A549 (cell line): ENCODE measurements around the gene SORL1-AS1.

ENCODE experiments used
- ATAC-seq, 2 experiments: fragments of 200-7000 bp in 1 of 2; fragments of >200 bp in 1 of 2; cut with Nextera tagmentation in 1 of 2; cut with Tn5 transposase in 1 of 2; 3 replicates each; pipeline versions ENCODE4 v1.8.0 to v1.9.1; 2018 to 2020; ENCODE audit warnings: mild to moderate bottlenecking in 1 of 2, moderate library complexity in 1 of 2
- CTCF ChIA-PET: fragments of 300-600 bp; sonication (Branson Sonifier 250); formaldehyde crosslinking; extraction: SDS; loops from one replicate; lab custom pipeline; 2021; ENCODE audit warnings: antibody characterized with exemption, inconsistent platforms; lab: Yijun Ruan, JAX
- POLR2A ChIA-PET: fragments of 350-600 bp; formaldehyde crosslinking; extraction: SDS; loops from one replicate; lab custom pipeline; 2021; ENCODE audit warnings: antibody characterized with exemption, inconsistent platforms; lab: Yijun Ruan, JAX
- DNase-seq, 2 experiments: peaks; one replicate each; pipeline versions ENCODE4 v3.0.0 to v3.0.0-alpha.2; 2011 to 2016; ENCODE audit warnings: low read depth in 1 of 2, low spot score in 1 of 2
- FAIRE-seq: peaks from 2 replicates; lab custom pipeline; 2011; peaks lifted over from hg19 to GRCh38; lab: Jason Lieb, UNC
- H3K27ac ChIP-seq, 2 experiments: fragments of >200 bp; sonication (Bioruptor Twin); formaldehyde crosslinking; 3 replicates each; pipeline ENCODE4 v1.5.1; 2016 to 2017
- H3K4me1 ChIP-seq: fragments of >200 bp; sonication (Bioruptor Twin); formaldehyde crosslinking; 3 replicates; pipeline ENCODE4 v1.6.1; 2016
- H3K4me2 ChIP-seq: fragments of >200 bp; sonication (Bioruptor Twin); formaldehyde crosslinking; 3 replicates; pipeline ENCODE4 v1.6.1; 2016
- H3K4me3 ChIP-seq: fragments of >200 bp; sonication (Bioruptor Twin); formaldehyde crosslinking; 3 replicates; pipeline ENCODE4 v1.5.1; 2016
- H3K9me3 ChIP-seq: fragments of >200 bp; sonication (Bioruptor Twin); formaldehyde crosslinking; 3 replicates; pipeline ENCODE4 v1.6.1; 2016
- BCL3 ChIP-seq: fragments of >200 bp; sonication (Bioruptor Twin); formaldehyde crosslinking; IDR thresholded peaks from 3 replicates; pipeline ENCODE4 v1.6.1; 2016
- CHD2 ChIP-seq: fragments of 150-350 bp; IDR thresholded peaks from 2 replicates; pipeline ENCODE4 v1.6.1; 2014; ENCODE audit warnings: low read length; ENCODE audit not compliant: partially characterized antibody
- CHD4 ChIP-seq: fragments of 200-600 bp; sonication (generic); IDR thresholded peaks from 2 replicates; pipeline ENCODE4 v1.6.1; 2016; ENCODE audit warnings: antibody characterized with exemption, mild to moderate bottlenecking, borderline replicate concordance
- E2F6 ChIP-seq: IDR thresholded peaks from 2 replicates; pipeline ENCODE4 v1.6.1; 2012; ENCODE audit warnings: low read depth, borderline replicate concordance
- EHF ChIP-seq: fragments of 250-450 bp; sonication (Bioruptor Pico); IDR thresholded peaks from 2 replicates; pipeline ENCODE4 v1.5.0; 2020; ENCODE audit warnings: mild to moderate bottlenecking
- EP300 ChIP-seq, 2 experiments: fragments of >200 bp; sonication (Bioruptor Twin); formaldehyde crosslinking; IDR thresholded peaks; 2 replicates in 1 of 2; 3 replicates in 1 of 2; pipeline ENCODE4 v1.6.1; 2016 to 2017
- ESRRA ChIP-seq: fragments of 150-350 bp; IDR thresholded peaks from 2 replicates; pipeline ENCODE4 v1.6.1; 2014; ENCODE audit warnings: mild to moderate bottlenecking, low read length, borderline replicate concordance
- FOXS1 ChIP-seq: fragments of 250-450 bp; sonication (Bioruptor Pico); IDR thresholded peaks from 2 replicates; pipeline ENCODE4 v1.5.0; 2020; ENCODE audit warnings: mild to moderate bottlenecking, moderate library complexity
- HES2 ChIP-seq: fragments of >200 bp; sonication (Bioruptor Twin); formaldehyde crosslinking; IDR thresholded peaks from 2 replicates; pipeline ENCODE4 v1.6.1; 2016
- JUN ChIP-seq, 2 experiments: fragments of >200 bp; sonication (Bioruptor Twin); formaldehyde crosslinking; IDR thresholded peaks; 2 replicates in 1 of 2; 3 replicates in 1 of 2; pipeline ENCODE4 v1.6.1; 2016 to 2017
- JUNB ChIP-seq: fragments of >200 bp; sonication (Bioruptor Twin); formaldehyde crosslinking; IDR thresholded peaks from 2 replicates; pipeline ENCODE4 v1.6.1; 2016
- MAFK ChIP-seq: fragments of 450-650 bp; IDR thresholded peaks from 2 replicates; pipeline ENCODE4 v1.6.1; 2014; ENCODE audit not compliant: partially characterized antibody
- MAZ ChIP-seq: fragments of 150-350 bp; IDR thresholded peaks from 2 replicates; pipeline ENCODE4 v1.6.1; 2014; ENCODE audit warnings: antibody characterized with exemption, low read depth, low read length, borderline replicate concordance
- NR3C1 ChIP-seq: fragments of >200 bp; sonication (Bioruptor Twin); formaldehyde crosslinking; IDR thresholded peaks from 3 replicates; pipeline ENCODE4 v1.6.1; 2017
- PBX3 ChIP-seq: IDR thresholded peaks from 2 replicates; pipeline ENCODE4 v1.6.1; 2012
- PHF8 ChIP-seq: fragments of 200-600 bp; sonication (generic); IDR thresholded peaks from 2 replicates; pipeline ENCODE4 v1.6.1; 2016; ENCODE audit warnings: low read depth, mild to moderate bottlenecking, antibody characterized with exemption, moderate library complexity, borderline replicate concordance
- POLR2A ChIP-seq: IDR thresholded peaks from 2 replicates; pipeline ENCODE4 v1.6.1; 2012; ENCODE audit warnings: mild to moderate bottlenecking, low read length
- POLR2AphosphoS2 ChIP-seq: conservative IDR thresholded peaks from 2 replicates; pipeline ENCODE4 v1.6.1; 2012; ENCODE audit warnings: low read length, improper control_type of control experiment, inconsistent platforms
- RCOR1 ChIP-seq: fragments of 150-350 bp; IDR thresholded peaks from 2 replicates; pipeline ENCODE4 v1.6.1; 2014; ENCODE audit warnings: antibody characterized with exemption, low read length, low read depth
- RNF2 ChIP-seq: fragments of 200-600 bp; sonication (generic); IDR thresholded peaks from 2 replicates; pipeline ENCODE4 v1.6.1; 2016; ENCODE audit warnings: low read depth, mild to moderate bottlenecking, antibody characterized with exemption, moderate library complexity, borderline replicate concordance
- TP53 ChIP-seq: fragments of 250-450 bp; sonication (Bioruptor Pico); IDR thresholded peaks from 2 replicates; pipeline ENCODE4 v1.5.0; 2021; ENCODE audit warnings: mild to moderate bottlenecking, moderate library complexity
- ZFP36 ChIP-seq: fragments of 450-650 bp; IDR thresholded peaks from 2 replicates; pipeline ENCODE4 v1.6.1; 2014; ENCODE audit warnings: borderline replicate concordance; ENCODE audit not compliant: partially characterized antibody
- ZNF302 ChIP-seq: fragments of 250-450 bp; sonication (Bioruptor Pico); IDR thresholded peaks from 2 replicates; pipeline ENCODE4 v1.9.0; 2021; ENCODE audit warnings: inconsistent platforms, mild to moderate bottlenecking, moderate library complexity
- ZSCAN20 ChIP-seq: fragments of 250-450 bp; sonication (Bioruptor Pico); IDR thresholded peaks from 2 replicates; pipeline ENCODE4 v1.8.0; 2022; ENCODE audit warnings: mild to moderate bottlenecking, moderate library complexity
- WGBS: methylation state at CpG from one replicate; pipeline ENCODE4 v1.1.6; 2017; ENCODE audit errors: missing lambda C conversion rate; 5-methylcytosine and 5-hydroxymethylcytosine counted together

SORL1-AS1 gene

GRCh38 chr11:121394785-121395184 is 58.0 kb downstream of the SORL1-AS1 start:
- no peak for FAIRE-seq
- TF ChIP-seq CHD4 (no peak), ZFP36 (no peak), PHF8 (no peak), CHD2 (no peak), ESRRA (no peak), JUN (IDR thresholded peaks at IDR 0.05) (no peak), HES2 (no peak), FOXS1 (no peak), MAFK (no peak), EP300 (IDR thresholded peaks at IDR 0.05) (no peak), ZSCAN20 (CRISPR knock-in tag) (no peak), JUNB (no peak), POLR2AphosphoS2 (no peak), NR3C1 (no peak), POLR2A (no peak), MAZ (no peak), BCL3 (no peak), ZNF302 (CRISPR knock-in tag) (no peak), RCOR1 (no peak)
- POLR2A ChIA-PET = no interaction called here

GRCh38 chr11:121393855-121394254 is 58.9 kb downstream of the SORL1-AS1 start:
- DNase-seq (no peak), FAIRE-seq (no peak), ATAC-seq (no peak)
- POLR2A ChIA-PET = no interaction called here
- no peak overlapping the region for H3K4me2 ChIP-seq
- TF ChIP-seq CHD4 = no peak
- no peak for TF ChIP-seq EHF (CRISPR knock-in tag)
- TF ChIP-seq CHD2 = no peak
- TF ChIP-seq PBX3 = no peak
- no peak for TF ChIP-seq MAFK
- TF ChIP-seq RNF2 = no peak
- TF ChIP-seq ZSCAN20 (CRISPR knock-in tag) = no peak
- no peak for TF ChIP-seq TP53 (CRISPR knock-in tag)
- no peak for TF ChIP-seq E2F6
- no peak overlapping the region for H3K4me3 ChIP-seq
- CTCF ChIA-PET = interaction anchor here (1.0 to 1.1 kb wide), 2 partner anchors 12 to 16 kb away, joined by 3 read pairs; no protein-coding TSS in a partner anchor
- no peaks in the 10 kb centered on the region for H3K9me3 ChIP-seq
- H3K27ac ChIP-seq = no peak overlapping the region
- WGBS = 53% methylated on average over 4 of the region's 4 CpGs
- no peaks in the 10 kb centered on the region for H3K4me1 ChIP-seq

More at GRCh38 chr11:121394785-121395184, 58.0 kb downstream of the SORL1-AS1 start:
- Histone ChIP-seq H3K9me3 (no peaks in the 10 kb centered on the region), H3K4me1 (no peaks in the 10 kb centered on the region), H3K4me2 (no peak overlapping the region), H3K27ac (no peak overlapping the region), H3K4me3 (no peak overlapping the region)
- no peak for DNase-seq
- ATAC-seq = no peak
- WGBS = 27% methylated on average over 4 of the region's 4 CpGs
- CTCF ChIA-PET = interaction anchor here (1.0 to 1.1 kb wide), 2 partner anchors 11 to 15 kb away, joined by 3 read pairs; no protein-coding TSS in a partner anchor
